ENCODE measurements around the gene PTPRD.

- TF ChIP-seq CTCF (conservative IDR thresholded peaks at IDR 0.05 in 1 of 2, IDR thresholded peaks at IDR 0.05 in 1 of 2; ENCODE audit: low read depth in 1 of 2, low read length in 2 of 2) (no peak), EZH2 (IDR thresholded peaks at IDR 0.05; ENCODE audit: low read length, missing control alignments) (no peak)
Observed at GRCh38 chr9:9846557-9846956, 766.2 kb downstream of the PTPRD start.

Measured in fibroblast of lung (primary cell).